Measurements from ENCODE around the gene METAP1D. TPM values are rescaled to one million over a fixed set of nuclear protein-coding genes. Genes with fewer than 3 reads are reported as not detected.

The METAP1D gene
- total RNA-seq, 1 experiment from 2014 or later = 12.7 TPM

- CTCF ChIA-PET = interaction anchor here (2.0 kb wide), 1 partner anchor 404 kb away, joined by 15 read pairs; no protein-coding TSS in a partner anchor
- H3K4me3 ChIP-seq (ENCODE audit: low read depth, low read length, poor library complexity, severe bottlenecking) = no peak overlapping the region
- intact Hi-C loops (cut with micrococcal nuclease; ENCODE audit: unreplicated experiment) = loop anchor here (10.0 kb wide), 1 partner anchor 1133 kb away; no protein-coding TSS in a partner anchor
- no peaks in the 10 kb centered on the region for H3K36me3 ChIP-seq (ENCODE audit: insufficient read depth, low read length, poor library complexity, severe bottlenecking)
- H3K27me3 ChIP-seq (replicated peaks; ENCODE audit: insufficient read depth, low read depth, low read length, poor library complexity) = no peaks in the 10 kb centered on the region
- no peak for DNase-seq (ENCODE audit: low spot score)
- no TSS peak for BruUV-seq (replicated peaks)
- no peaks in the 10 kb centered on the region for H3K9me3 ChIP-seq (ENCODE audit: low read depth, low read length, poor library complexity, severe bottlenecking)
- H3K4me1 ChIP-seq (ENCODE audit: insufficient read depth, low read length, poor library complexity, severe bottlenecking) = peaks cover 14% of the 10 kb centered on the region
- no peak overlapping the region for H3K27ac ChIP-seq (ENCODE audit: low read depth, low read length, poor library complexity, severe bottlenecking)
- TF ChIP-seq, protein P1, sequence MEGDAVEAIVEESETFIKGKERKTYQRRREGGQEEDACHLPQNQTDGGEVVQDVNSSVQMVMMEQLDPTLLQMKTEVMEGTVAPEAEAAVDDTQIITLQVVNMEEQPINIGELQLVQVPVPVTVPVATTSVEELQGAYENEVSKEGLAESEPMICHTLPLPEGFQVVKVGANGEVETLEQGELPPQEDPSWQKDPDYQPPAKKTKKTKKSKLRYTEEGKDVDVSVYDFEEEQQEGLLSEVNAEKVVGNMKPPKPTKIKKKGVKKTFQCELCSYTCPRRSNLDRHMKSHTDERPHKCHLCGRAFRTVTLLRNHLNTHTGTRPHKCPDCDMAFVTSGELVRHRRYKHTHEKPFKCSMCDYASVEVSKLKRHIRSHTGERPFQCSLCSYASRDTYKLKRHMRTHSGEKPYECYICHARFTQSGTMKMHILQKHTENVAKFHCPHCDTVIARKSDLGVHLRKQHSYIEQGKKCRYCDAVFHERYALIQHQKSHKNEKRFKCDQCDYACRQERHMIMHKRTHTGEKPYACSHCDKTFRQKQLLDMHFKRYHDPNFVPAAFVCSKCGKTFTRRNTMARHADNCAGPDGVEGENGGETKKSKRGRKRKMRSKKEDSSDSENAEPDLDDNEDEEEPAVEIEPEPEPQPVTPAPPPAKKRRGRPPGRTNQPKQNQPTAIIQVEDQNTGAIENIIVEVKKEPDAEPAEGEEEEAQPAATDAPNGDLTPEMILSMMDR (conservative IDR thresholded peaks at IDR 0.05; ENCODE audit: low read depth, low read length) = no peak
- no peak for TF ChIP-seq EZH2 (IDR thresholded peaks at IDR 0.05; ENCODE audit: borderline replicate concordance, low read depth, low read length, poor library complexity, severe bottlenecking)
- POLR2A ChIA-PET (ENCODE audit: low non-redundant PET) = no interaction called here
These were observed 108.2 kb downstream of the METAP1D start for GRCh38 chr2:172107690-172108586.

- TF ChIP-seq EZH2 (IDR thresholded peaks at IDR 0.05; ENCODE audit: borderline replicate concordance, low read depth, low read length, poor library complexity, severe bottlenecking) = no peak
- TF ChIP-seq, protein P1 (conservative IDR thresholded peaks at IDR 0.05; ENCODE audit: low read depth, low read length) = no peak
- intact Hi-C loops (cut with micrococcal nuclease; ENCODE audit: unreplicated experiment) = loop anchor here (10.0 kb wide), 1 partner anchor 1134 kb away; no protein-coding TSS in a partner anchor
- H3K27me3 ChIP-seq (replicated peaks; ENCODE audit: insufficient read depth, low read depth, low read length, poor library complexity) = no peaks in the 10 kb centered on the region
- no peaks in the 10 kb centered on the region for H3K9me3 ChIP-seq (ENCODE audit: low read depth, low read length, poor library complexity, severe bottlenecking)
- no peak overlapping the region for H3K4me3 ChIP-seq (ENCODE audit: low read depth, low read length, poor library complexity, severe bottlenecking)
- no peaks in the 10 kb centered on the region for H3K36me3 ChIP-seq (ENCODE audit: insufficient read depth, low read length, poor library complexity, severe bottlenecking)
- ChIA-PET CTCF (interaction anchor here (0.6 kb wide), 1 partner anchor 289 kb away, joined by 3 read pairs; no protein-coding TSS in a partner anchor), POLR2A (ENCODE audit: low non-redundant PET) (no interaction called here)
- DNase-seq (ENCODE audit: low spot score) = no peak
- H3K4me1 ChIP-seq (ENCODE audit: insufficient read depth, low read length, poor library complexity, severe bottlenecking) = peaks cover 15% of the 10 kb centered on the region
- no TSS peak for BruUV-seq (replicated peaks)
- no peak overlapping the region for H3K27ac ChIP-seq (ENCODE audit: low read depth, low read length, poor library complexity, severe bottlenecking)
These were observed 108.8 kb downstream of the METAP1D start for GRCh38 chr2:172108587-172108930.

- Histone ChIP-seq H3K27ac (ENCODE audit: low read depth, low read length, poor library complexity, severe bottlenecking) (no peak overlapping the region), H3K27me3 (replicated peaks; ENCODE audit: insufficient read depth, low read depth, low read length, poor library complexity) (no peaks in the 10 kb centered on the region), H3K4me1 (ENCODE audit: insufficient read depth, low read length, poor library complexity, severe bottlenecking) (peaks cover 10% of the 10 kb centered on the region), H3K4me3 (ENCODE audit: low read depth, low read length, poor library complexity, severe bottlenecking) (no peak overlapping the region), H3K9me3 (ENCODE audit: low read depth, low read length, poor library complexity, severe bottlenecking) (no peaks in the 10 kb centered on the region), H3K36me3 (ENCODE audit: insufficient read depth, low read length, poor library complexity, severe bottlenecking) (no peaks in the 10 kb centered on the region)
- intact Hi-C loops (cut with micrococcal nuclease; ENCODE audit: unreplicated experiment) = loop anchor here (10.0 kb wide), 1 partner anchor 1135 kb away; no protein-coding TSS in a partner anchor
- CTCF ChIA-PET = interaction anchor here (0.6 kb wide), 1 partner anchor 290 kb away, joined by 3 read pairs; no protein-coding TSS in a partner anchor
- BruUV-seq (replicated peaks) = no TSS peak
- DNase-seq (ENCODE audit: low spot score) = no peak
- POLR2A ChIA-PET (ENCODE audit: low non-redundant PET) = no interaction called here
- TF ChIP-seq, protein P1 (conservative IDR thresholded peaks at IDR 0.05; ENCODE audit: low read depth, low read length) = no peak
- TF ChIP-seq EZH2 (IDR thresholded peaks at IDR 0.05; ENCODE audit: borderline replicate concordance, low read depth, low read length, poor library complexity, severe bottlenecking) = no peak
These were observed 109.7 kb downstream of the METAP1D start for GRCh38 chr2:172109256-172109987.
